GM21528 (cell line): ENCODE data around the gene PANK2.
"Not testable (repeated sequence)": the region's sequence is repeated elsewhere in the genome, so short reads cannot be mapped to it uniquely, and the experiment has no call there.

Experiments used
- ATAC-seq: cut with Tn5 transposase; IDR thresholded peaks from one replicate; pipeline ENCODE4 v1.9.1; 2021; ENCODE audit warnings: mild to moderate bottlenecking, moderate library complexity; ENCODE audit not compliant: unreplicated experiment, low FRiP score

PANK2 gene

GRCh38 chr20:3888622-3889488, at the start of gene PANK2:
TSS of gene PANK2 (plus strand) at chr20:3889387.
- peak; percentile 91 for ATAC-seq

GRCh38 chr20:3840201-3840600, 49.0 kb upstream of the PANK2 start:
- not testable (repeated sequence) for ATAC-seq

GRCh38 chr20:3842348-3842930, 46.7 kb upstream of the PANK2 start:
- no peak for ATAC-seq

- ATAC-seq = no peak
Measured at GRCh38 chr20:3843490-3843889, 45.7 kb upstream of the PANK2 start.

GRCh38 chr20:3843990-3844619, 45.1 kb upstream of the PANK2 start:
- not testable (repeated sequence) for ATAC-seq

- ATAC-seq = no peak
Measured at GRCh38 chr20:3846378-3846739, 42.8 kb upstream of the PANK2 start.

GRCh38 chr20:3846740-3847428, 42.3 kb upstream of the PANK2 start, which contains the start of gene MAVS:
TSS of gene MAVS (plus strand) at chr20:3846834. CDS start at chr20:3854625, 7,791 bp downstream.
- ATAC-seq = peak; percentile 89

GRCh38 chr20:3847429-3847940, 41.7 kb upstream of the PANK2 start:
- ATAC-seq = no peak

GRCh38 chr20:3848565-3848964, 40.6 kb upstream of the PANK2 start:
- no peak for ATAC-seq

- no peak for ATAC-seq
Measured at GRCh38 chr20:3854462-3854871, 34.7 kb upstream of the PANK2 start.

- no peak for ATAC-seq
Measured at GRCh38 chr20:3857405-3857804, 31.8 kb upstream of the PANK2 start.

GRCh38 chr20:3858689-3859088, 30.5 kb upstream of the PANK2 start:
- no peak for ATAC-seq

GRCh38 chr20:3861191-3861590, 28.0 kb upstream of the PANK2 start:
- ATAC-seq = no peak

GRCh38 chr20:3862333-3862732, 26.9 kb upstream of the PANK2 start:
- ATAC-seq = no peak

GRCh38 chr20:3863317-3863716, 25.9 kb upstream of the PANK2 start:
- no peak for ATAC-seq

- ATAC-seq = no peak
Measured at GRCh38 chr20:3864518-3864917, 24.7 kb upstream of the PANK2 start.

- ATAC-seq = no peak
Measured at GRCh38 chr20:3865152-3865886, 23.9 kb upstream of the PANK2 start.

- ATAC-seq = no peak
Measured at GRCh38 chr20:3865887-3866407, 23.2 kb upstream of the PANK2 start.

GRCh38 chr20:3866464-3866863, 22.7 kb upstream of the PANK2 start:
- no peak for ATAC-seq

GRCh38 chr20:3867802-3868201, 21.4 kb upstream of the PANK2 start:
- no peak for ATAC-seq
